HG03025 (cell line): ENCODE results near the gene FKBP10.
"Not testable (repeated sequence)": the region's sequence is repeated elsewhere in the genome, so short reads cannot be mapped to it uniquely, and the experiment has no call there.

Experiments used
- ATAC-seq: cut with Tn5 transposase; IDR thresholded peaks from one replicate; pipeline ENCODE4 v1.9.1; 2021; ENCODE audit warnings: mild to moderate bottlenecking, moderate library complexity; ENCODE audit not compliant: unreplicated experiment, low FRiP score

FKBP10 gene

DNA sequence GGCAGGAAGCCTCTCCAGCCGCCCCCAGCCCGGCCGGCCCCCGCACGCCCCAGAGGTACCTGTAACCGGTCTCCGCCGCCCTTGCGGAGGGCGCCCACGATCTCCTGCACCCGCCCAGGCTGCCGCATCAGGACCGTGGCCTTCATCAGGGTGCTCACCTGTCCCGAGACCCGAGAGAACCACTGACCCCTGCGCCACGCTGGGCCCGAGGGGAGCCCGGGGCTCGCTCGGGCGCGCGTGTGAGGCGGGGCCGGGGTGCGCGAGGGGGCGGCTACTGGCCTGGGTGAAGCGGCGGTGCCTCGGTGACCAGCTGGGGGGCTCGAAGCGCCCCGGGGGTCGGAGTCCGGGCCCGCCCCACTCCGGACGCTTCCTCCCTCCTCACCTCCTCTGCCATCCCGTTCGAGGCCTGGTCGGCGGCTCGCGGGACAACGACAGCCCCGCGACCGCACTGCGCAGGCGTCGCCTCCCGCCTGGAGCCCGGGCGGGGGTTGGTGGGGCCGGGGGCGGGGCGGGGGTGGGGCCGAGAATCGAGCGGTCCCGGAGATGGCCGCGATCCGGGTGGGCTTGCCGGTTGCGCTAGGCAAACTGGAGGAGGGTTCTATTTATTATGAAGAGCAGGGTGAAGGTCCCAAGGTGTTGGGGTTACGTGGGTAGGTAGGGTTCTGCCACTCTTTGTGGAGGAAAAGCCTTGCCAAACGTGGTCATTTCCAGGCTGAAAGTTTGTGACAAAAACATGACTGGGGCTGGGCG lies 23.2 kb downstream of the FKBP10 start, which contains the start of gene NT5C3B:
NT5C3B (minus strand) TSS at position 433 of the 750 bp plus-strand sequence; CDS start at position 394, 39 bp downstream.
- no peak for ATAC-seq

DNA sequence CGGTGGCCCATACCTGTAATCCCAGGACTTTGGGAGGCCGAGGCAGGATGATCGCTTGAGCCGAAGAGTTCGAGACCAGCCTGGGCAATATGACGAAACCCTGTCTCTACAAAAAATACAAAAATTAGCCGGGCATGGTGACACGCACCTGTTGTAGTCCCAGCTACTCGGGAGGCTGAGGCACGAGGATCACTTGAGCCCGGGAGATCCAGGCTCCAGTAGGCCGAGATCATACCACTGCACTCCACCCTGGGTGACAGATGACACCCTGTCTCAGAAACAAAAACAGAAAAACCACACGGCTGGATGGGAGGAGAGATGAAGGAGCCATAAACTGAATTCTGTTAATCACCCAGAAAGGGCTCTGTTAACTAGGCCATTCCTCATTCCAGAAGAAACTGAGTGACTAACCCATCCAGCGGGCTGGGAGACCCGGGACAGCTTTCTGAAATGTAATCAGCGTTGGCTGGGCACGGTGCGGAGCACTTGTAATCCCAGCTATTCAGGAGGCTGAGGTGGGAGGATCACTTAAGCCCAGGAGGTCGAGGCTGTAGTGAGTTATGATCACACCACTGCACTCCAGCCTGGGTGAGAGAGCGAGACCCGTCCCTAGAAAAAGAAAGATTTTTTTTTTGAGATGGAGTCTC lies 23.9 kb downstream of the FKBP10 start:
- ATAC-seq = no peak

DNA sequence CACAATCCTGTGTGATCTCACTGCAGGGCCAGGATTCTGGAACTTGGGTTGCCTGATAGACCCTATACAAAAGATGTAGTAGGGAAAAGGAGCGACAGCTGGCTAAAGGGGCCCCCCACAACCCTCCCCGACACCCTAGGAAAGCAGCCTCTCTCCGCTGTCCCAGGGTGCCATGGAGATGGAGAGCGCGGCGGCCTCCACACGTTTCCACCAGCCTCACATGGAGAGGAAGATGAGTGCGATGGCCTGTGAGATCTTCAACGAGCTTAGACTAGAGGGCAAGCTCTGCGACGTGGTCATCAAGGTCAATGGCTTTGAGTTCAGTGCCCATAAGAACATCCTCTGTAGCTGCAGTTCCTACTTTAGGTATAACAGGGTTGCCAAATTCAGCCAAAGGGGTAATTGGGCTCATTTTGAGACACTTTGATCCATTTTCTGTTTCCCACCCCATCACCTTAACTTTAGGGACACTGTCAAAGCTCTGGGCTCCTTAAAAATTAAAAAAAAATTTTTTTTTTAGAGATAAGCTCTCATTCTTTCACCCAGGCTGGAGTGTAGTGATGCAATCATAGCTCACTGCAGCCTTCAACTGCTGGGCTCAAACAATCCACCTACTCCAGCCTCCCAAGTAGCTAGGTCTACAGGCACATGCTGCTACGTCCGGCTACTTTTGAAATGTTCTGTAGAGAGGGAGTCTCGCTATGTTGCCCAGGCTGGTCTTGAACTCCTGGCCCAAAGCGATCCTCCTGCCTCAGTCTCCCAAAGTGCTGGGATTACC lies 25.1 kb downstream of the FKBP10 start, which contains the start of gene KLHL10:
KLHL10 (plus strand) TSS at position 65 of the 778 bp plus-strand sequence; CDS start at position 173, 108 bp downstream.
- no peak for ATAC-seq

DNA sequence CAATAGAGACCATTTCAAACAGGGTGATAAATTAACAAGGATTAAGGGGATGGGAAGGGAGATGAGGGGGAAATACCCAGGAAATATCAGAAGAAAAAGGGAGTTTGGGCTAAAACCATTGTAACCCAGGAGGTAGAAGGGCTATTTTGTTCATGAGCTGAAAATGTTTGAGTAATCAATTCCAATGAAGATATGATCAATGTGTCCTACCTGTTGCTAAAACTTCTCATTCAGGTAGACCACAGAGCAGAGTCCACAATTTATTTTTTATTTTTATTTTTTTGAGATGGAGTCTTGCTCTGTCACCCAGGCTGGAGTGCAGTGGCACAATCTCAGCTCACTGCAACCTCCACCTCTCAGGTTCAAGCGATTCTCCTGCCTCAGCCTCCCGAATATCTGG lies 26.6 kb downstream of the FKBP10 start:
- ATAC-seq = not testable (repeated sequence)

DNA sequence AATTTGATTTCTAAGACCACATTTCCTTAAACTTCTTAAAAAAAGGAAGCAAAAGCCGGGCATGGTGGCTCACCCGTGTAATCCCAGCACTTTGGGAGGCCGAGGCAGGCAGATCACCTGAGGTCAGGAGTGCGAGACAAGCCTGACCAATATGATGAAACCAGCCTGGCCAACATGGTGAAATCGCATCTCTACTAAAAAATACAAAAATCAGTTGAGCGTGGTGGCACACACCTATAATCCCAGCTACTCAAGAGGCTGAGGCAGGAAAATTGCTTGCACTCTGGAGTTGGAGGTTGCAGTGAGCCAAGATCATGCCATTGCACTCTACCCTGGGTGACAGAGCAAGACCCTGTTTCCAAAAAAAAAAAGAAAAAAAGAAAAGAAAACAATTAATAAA lies 28.0 kb downstream of the FKBP10 start:
- not testable (repeated sequence) for ATAC-seq

DNA sequence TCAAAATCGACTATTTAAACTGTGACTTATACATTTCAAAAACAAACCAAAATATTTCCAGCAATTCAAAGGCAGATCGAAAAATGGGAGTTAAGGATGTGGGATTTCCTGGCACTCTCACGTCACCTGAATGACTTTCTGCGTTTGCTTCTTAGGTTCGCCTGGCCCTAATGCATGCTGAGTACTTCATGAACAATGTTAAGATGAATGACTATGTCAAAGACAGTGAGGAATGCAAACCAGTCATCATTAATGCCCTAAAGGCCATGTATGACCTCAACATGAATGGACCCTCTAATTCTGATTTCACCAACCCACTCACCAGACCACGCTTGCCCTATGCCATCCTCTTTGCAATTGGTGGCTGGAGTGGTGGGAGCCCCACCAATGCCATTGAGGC lies 32.2 kb downstream of the FKBP10 start:
- no peak for ATAC-seq

DNA sequence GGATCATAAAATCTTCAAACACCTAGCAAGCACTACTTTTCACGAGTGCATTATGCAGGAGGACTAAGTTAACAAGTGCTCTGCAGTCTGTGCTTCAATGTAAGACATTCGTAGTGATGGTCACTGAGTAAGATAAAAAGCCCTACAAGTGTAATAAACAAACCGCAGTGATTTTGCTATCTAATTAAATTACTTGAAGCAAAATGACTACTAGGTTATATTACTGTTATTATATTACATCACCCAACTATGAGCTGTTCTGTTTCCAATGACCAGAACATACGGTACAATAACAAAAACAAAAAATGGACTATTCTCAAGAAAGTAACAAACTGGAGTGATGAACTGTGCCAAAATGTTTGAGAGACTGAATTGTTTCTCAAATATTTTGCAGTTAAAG lies 36.0 kb downstream of the FKBP10 start:
- ATAC-seq = no peak

DNA sequence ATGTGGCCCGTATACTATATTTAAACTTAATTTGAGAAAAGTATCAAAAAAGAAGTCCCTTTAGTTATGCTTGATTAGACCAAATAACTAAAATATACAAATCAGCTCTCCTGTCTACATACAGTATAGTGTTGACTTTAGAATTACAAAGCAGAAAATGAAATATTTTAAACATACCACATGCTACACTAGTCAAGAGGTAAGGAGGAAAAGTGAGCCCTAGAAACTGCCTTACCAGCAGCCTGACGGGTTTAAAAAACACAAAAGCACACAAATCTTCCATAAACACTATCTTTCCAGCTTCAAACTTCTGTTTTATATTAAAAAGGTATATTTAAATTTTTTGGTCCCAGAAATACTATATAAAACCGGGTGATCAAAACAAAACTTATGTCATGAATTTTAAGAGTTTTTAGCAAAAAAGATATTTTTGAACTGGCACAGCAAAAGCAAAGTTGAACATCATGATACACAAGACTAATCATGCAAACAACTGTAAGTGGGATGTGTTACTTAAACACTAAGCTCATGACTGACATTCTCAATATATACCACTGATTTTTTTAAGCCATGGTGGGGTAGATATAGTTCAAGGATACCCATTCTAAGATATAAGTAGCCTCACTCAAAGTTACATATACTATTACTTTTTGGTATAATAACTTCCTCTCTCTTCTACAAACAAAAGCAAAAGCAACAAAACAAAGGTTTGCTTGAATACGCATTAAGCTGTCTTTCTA lies 36.6 kb downstream of the FKBP10 start:
- ATAC-seq = no peak

DNA sequence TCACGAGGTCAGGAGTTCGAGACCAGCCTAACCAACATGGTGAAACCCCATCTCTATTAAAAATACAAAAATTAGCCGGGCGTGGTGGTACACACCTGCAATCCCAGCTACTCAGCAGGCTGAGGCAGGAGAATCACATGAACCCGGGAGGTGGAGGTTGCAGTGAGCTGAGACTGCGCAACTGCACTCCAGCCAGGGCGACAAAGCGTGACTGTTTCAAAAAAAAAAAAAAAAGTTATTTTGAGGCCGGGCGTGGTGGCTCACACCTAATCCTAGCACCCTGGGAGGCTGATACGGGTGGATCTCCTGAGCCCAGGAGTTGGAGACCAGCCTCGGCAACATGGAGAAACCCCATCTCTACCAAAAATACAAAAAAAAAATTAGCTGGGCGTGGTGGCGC lies 38.6 kb downstream of the FKBP10 start:
- ATAC-seq = not testable (repeated sequence)

DNA sequence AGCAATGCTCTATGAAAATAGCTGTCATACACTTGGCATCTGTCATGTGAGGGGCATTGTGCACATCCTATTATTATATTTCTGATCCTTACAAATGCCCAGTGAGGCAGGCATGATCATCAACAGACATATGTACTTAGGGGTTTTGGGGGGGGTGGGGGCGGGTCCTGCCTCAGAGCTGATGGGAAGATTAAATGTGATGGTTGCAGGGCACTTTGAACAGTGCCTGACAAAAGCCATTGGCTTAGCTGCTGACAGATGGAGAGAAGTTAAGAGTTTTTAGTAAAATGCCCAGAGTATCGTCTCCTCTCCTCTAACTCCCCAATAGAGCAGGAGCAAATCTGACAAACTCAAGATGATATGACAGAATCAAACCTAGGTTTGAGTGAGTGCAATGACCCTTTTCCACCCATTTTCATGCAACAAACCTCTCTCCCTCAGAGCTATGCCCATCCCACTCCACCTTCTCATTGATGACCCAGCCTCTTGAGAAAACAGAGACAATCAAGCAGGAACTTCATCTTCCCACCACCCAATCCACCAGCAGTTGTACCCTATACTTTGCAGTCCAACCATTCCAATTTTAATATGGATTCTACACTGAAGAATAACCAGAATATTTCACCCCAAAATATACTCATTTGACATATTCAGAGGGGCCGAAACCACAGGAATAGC lies 47.6 kb downstream of the FKBP10 start:
- ATAC-seq = no peak

DNA sequence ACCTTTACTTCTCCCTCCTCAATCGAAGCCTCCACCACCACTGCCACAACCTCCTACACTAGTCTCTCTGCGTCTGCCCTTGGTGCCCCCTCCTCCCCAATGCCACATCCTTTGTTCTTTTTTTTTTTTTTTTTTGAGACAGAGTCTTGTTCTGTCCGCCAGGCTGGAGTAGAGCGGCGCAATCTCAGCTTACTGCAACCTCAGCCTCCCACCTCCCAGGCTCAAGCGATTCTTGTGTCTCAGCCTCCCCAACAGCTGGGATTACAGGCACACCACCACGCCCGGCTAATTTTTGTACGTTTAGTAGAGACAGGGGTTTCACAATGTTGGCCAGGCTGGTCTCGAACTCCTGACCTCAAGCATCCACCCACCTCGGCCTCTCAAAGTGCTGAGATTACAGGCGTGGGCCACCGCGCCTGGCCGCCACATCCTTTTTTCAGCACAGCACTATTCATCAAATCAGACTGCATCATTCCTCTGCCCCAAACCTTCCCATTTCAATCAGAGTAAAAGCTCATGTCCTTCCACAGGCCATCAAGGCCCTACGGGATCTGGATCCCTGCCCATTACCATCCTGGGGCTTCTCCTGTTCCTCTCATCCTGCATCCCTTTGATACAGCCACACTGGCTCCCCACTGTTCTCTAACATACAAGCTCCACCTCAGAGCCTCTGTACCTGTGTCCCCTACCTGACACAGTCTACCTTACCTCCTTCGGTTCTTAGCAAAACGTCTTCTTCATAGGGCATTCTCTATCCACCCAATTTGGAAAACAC lies 50.5 kb downstream of the FKBP10 start:
- ATAC-seq = no peak

DNA sequence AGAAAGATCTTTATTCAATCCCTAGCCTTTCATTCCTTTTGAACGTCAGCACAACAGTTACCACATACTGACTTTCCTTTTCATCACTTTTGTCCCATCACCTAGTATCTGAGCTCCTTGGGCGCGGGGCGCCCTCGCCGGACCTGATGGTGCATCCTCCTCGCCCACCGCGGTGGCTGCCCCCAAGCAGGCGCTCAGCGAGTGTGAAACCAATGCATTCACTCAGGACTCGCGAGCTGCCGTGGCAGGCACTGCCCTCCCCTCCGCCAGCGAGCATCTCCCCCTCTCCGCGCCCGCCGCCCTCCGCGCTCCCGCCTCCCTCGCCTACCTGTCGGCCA lies 51.7 kb downstream of the FKBP10 start:
- peak; percentile 33 for ATAC-seq

DNA sequence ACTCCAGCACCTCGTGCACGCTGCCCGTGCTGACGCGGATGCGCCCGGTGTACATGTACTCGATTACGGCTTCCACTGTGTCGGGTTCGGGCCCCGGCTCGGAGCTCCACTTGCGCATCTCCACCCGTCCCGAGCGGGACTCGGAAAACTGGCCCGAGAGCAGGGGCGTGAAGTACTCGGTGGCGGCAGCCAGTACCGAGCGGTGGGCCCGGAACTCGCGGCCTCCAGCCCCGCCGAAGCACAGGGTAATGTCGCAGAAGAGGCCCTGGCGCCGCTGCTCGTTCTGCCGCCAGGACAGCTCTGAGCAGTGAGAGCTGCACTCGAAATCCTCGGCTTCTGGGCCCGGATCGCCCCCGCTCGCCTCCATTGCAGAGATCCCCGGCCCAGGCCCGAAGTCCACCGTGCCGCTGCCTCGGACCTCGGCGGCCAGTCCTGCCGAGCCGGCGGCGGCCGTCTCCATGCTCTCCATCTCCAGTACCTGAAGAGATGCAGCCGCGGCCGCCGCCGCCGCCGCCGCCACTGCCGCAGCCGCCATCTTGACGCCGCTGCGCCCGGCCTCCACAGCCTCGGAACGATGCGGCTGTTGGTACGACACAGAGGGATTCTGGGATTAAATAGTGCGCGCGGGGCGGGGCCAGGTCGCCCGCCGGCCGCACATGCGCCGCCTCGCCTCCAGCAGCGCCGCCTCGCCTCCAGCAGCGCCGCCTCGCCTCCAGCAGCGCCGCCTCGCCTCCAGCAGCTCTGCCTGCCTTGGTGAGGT lies 52.2 kb downstream of the FKBP10 start, which contains the start of gene KLHL11:
KLHL11 (minus strand) TSS at position 588 of the 760 bp plus-strand sequence; CDS start at position 535, 53 bp downstream.
- ATAC-seq = peak; percentile 79

DNA sequence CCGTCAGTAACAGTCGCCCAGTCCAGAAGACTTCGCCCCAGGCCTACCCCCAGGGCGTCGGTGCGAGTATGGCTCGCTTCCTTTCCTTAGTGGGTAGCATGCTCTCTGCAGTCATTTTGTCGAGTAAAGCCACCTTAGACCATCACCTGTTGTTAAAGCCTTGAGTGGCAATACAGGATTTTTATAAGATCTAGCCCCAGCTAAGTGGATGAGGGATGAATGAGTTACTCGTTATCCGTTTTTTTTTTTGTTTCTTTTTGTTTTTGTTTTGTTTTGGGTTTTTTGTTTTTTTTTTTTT lies 52.7 kb downstream of the FKBP10 start:
- ATAC-seq = no peak

DNA sequence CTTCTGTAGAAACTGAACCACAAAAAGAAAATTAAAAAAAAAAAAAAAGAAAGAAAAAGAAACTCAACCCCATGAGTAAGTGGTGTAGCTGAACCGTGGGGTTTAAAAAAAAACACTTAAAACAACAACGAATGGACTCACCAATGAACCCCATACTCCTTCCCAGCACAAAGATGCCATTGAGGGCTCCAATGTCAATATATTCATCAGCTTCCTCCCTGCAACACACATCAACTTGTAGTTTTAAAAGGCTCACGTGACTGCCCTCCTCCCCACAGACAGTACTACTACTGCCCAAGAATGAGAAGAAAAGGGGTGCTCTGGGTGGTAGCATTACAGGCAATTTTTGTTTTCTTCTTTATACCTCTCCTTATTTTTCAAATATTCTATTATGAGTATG lies 55.8 kb downstream of the FKBP10 start:
- ATAC-seq = no peak

DNA sequence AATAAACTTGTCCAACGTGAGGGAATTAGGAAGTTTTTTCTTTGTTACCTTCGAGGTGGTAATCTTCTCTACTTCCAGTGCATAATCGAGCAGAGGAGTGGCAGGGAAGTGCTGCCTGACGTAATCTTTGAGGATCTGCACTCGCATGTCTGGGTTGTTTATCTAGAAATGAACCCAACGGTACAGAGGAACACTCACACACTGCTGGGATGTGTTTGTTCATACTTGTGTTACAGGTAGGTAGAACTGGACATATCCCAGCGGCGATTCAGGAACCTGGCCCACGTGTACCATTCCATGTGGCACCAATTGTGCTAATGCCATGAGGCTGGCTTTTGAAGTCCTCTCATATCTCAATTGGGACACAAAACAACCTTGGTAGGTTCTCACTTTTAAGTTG lies 56.6 kb downstream of the FKBP10 start:
- no peak for ATAC-seq

DNA sequence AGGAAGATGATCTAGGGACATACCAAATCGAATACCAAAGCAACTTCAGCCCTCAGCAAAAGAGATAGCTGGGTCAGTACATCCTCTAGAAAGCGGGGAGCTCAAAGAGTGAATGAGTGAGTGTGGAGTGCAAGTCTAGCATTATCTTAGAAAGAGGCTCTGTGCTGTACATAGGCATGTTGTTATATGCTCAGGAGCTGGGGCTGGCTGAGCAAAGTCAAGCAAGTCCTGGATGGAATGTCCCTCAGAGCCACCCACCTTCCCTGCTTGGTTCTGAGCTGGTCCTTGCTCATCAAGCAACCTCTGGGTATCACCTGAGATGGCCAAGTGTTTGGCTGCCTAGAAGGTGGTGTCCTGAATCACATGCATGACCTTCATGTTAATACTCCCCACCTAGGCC lies 57.3 kb downstream of the FKBP10 start:
- ATAC-seq = no peak

DNA sequence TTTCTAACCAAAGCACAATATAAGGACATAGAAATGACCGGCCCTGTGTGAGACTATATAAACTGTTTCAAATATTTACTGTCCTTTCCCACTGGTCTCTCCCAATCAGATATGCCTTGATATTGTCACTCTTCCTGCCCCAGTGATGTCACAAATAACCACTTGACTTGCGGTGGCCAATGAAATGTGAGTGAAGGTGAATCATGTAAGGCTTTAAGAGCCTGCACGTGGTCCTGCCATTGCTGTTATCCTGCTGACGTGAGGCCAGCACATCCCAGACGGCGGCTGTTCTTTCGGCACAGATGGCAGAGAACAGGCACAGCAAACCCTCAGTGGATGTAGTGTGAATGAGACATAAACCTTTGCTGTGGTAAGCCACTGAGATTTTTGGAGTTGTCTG lies 57.8 kb downstream of the FKBP10 start:
- no peak for ATAC-seq

DNA sequence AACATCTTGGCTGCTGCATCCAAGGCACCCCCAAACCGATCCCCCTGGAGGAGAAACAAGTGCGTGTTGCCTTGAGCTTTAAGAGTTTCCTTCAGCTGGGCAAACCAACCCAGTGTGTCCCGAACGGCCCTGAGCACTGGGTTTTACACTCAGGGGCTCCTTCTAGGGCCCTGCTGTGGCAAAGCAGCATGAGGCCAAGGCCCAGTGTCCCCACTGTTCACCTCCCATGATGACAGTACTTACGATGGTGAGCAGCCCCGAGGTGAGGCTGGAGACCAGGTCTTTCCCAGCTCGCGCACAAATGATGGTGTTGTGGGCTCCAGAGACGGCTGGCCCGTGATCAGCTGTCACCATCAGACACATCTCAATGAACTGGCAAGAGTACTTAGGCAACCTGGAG lies 59.0 kb downstream of the FKBP10 start:
- ATAC-seq = no peak
